Measurements from ENCODE around the gene SPATA33.
A peak's percentile ranks its signal among the peaks of the same experiment; 100 is the strongest.

Gene SPATA33

GRCh38 chr16:89700100-89700648, 42.5 kb downstream of the SPATA33 start:
- no peaks in the 10 kb centered on the region for H3K9me3 ChIP-seq
- peak overlapping the region; percentile 84 for H3K27ac ChIP-seq
- TF ChIP-seq CTCF (IDR thresholded peaks at IDR 0.05) = peak; percentile 51 to 67
- H3K4me3 ChIP-seq = peak overlapping the region; percentile 60 to 88
- H3K27me3 ChIP-seq = peaks cover 0 to 16% of the 10 kb centered on the region in 2 donors
- intact Hi-C loops (cut with DNase I; ENCODE audit: low total_unique reads) = loop anchor here (2.0 kb wide), 1 partner anchor 173 kb away; the partner anchor contains the start of gene TCF25
- DNase-seq = peak; percentile 97 to 99
- H3K4me1 ChIP-seq = peaks cover 7 to 29% (median 26%) of the 10 kb centered on the region in 4 donors
- H3K36me3 ChIP-seq = peaks cover 0 to 27% (median 7%) of the 10 kb centered on the region in 3 donors

- Histone ChIP-seq H3K4me1 (peaks cover 7 to 29% (median 26%) of the 10 kb centered on the region in 4 donors), H3K27me3 (peaks cover 0 to 20% of the 10 kb centered on the region in 2 donors)
- no peak for TF ChIP-seq CTCF (IDR thresholded peaks at IDR 0.05)
Observed at GRCh38 chr16:89700649-89701424, 43.2 kb downstream of the SPATA33 start.

GRCh38 chr16:89701425-89702406, 44.1 kb downstream of the SPATA33 start, which contains the start of gene SPATA2L:
Gene SPATA2L (minus strand): TSS chr16:89701705. CDS start chr16:89701232, 473 bp downstream.
- Histone ChIP-seq H3K4me1 (peaks cover 7 to 33% (median 27%) of the 10 kb centered on the region in 4 donors), H3K4me3 (peak within 1 kb of the TSS; percentile 60 to 88), H3K27me3 (peaks cover 0 to 23% of the 10 kb centered on the region in 2 donors), H3K9me3 (no peaks in the 10 kb centered on the region), H3K36me3 (peaks cover 0 to 13% (median 7%) of the 10 kb centered on the region in 3 donors), H3K27ac (peak within 1 kb of the TSS; percentile 84)
- DNase-seq = peak; percentile 71 to 88
- intact Hi-C loops (cut with DNase I; ENCODE audit: low total_unique reads) = loop anchor here (2.0 kb wide), 1 partner anchor 171 kb away; the partner anchor contains the start of gene TCF25
- no peak for TF ChIP-seq CTCF (IDR thresholded peaks at IDR 0.05)

More at GRCh38 chr16:89700649-89701424, 43.2 kb downstream of the SPATA33 start:
- Histone ChIP-seq H3K4me3 (peak overlapping the region; percentile 60 to 88), H3K9me3 (no peaks in the 10 kb centered on the region), H3K27ac (peak overlapping the region; percentile 84), H3K36me3 (peaks cover 0 to 21% (median 7%) of the 10 kb centered on the region in 3 donors)
- intact Hi-C loops (cut with DNase I; ENCODE audit: low total_unique reads) = loop anchor here (2.0 kb wide), 1 partner anchor 172 kb away; the partner anchor contains the start of gene TCF25
- DNase-seq = no peak

- peaks cover 7 to 33% (median 27%) of the 10 kb centered on the region in 4 donors for H3K4me1 ChIP-seq
- TF ChIP-seq CTCF (IDR thresholded peaks at IDR 0.05) = no peak
- DNase-seq = no peak
- no peaks in the 10 kb centered on the region for H3K9me3 ChIP-seq
- no peaks in the 10 kb centered on the region for H3K36me3 ChIP-seq
- H3K27ac ChIP-seq = no peak overlapping the region
- intact Hi-C loops (cut with DNase I; ENCODE audit: low total_unique reads) = no loop called here
- H3K27me3 ChIP-seq = peaks cover 0 to 23% of the 10 kb centered on the region in 2 donors
- H3K4me3 ChIP-seq = no peak overlapping the region
Observed at GRCh38 chr16:89704281-89704680, 46.6 kb downstream of the SPATA33 start.

- peaks cover 7 to 28% (median 23%) of the 10 kb centered on the region in 4 donors for H3K4me1 ChIP-seq
- intact Hi-C loops (cut with DNase I; ENCODE audit: low total_unique reads) = no loop called here
- H3K9me3 ChIP-seq = no peaks in the 10 kb centered on the region
- no peaks in the 10 kb centered on the region for H3K36me3 ChIP-seq
- H3K27me3 ChIP-seq = peaks cover 0 to 23% of the 10 kb centered on the region in 2 donors
- no peak for TF ChIP-seq CTCF (IDR thresholded peaks at IDR 0.05)
- no peak for DNase-seq
- H3K27ac ChIP-seq = no peak overlapping the region
- H3K4me3 ChIP-seq = no peak overlapping the region
Observed at GRCh38 chr16:89705006-89705405, 47.4 kb downstream of the SPATA33 start.

All from tibial artery (tissue), 4 donors.